Subcutaneous abdominal adipose tissue (tissue), 5 donors: Measurements from ENCODE around the gene DIS3L.
"Not testable (repeated sequence)": the region's sequence is repeated elsewhere in the genome, so short reads cannot be mapped to it uniquely, and the experiment has no call there.

ENCODE experiments used
- H3K27ac ChIP-seq: one replicate; pipeline ENCODE4 v1.7.0; 2013; ENCODE audit warnings: low read depth, mild to moderate bottlenecking, inconsistent platforms, low read length, moderate library complexity
- H3K27me3 ChIP-seq, 5 donors: one replicate each; pipeline ENCODE4 v1.7.0; 2013; ENCODE audit warnings: low read length in 5 of 5, inconsistent platforms in 1 of 5; ENCODE audit not compliant: control insufficient read depth in 5 of 5, insufficient read depth in 4 of 5
- H3K36me3 ChIP-seq, 5 donors: one replicate each; pipeline ENCODE4 v1.7.0; 2013; ENCODE audit warnings: low read length in 5 of 5; ENCODE audit not compliant: control insufficient read depth in 5 of 5, insufficient read depth in 5 of 5
- H3K4me1 ChIP-seq, 5 donors: one replicate each; pipeline ENCODE4 v1.7.0; 2013; ENCODE audit warnings: low read length in 5 of 5, mild to moderate bottlenecking in 3 of 5, moderate library complexity in 1 of 5; ENCODE audit not compliant: control insufficient read depth in 5 of 5, insufficient read depth in 5 of 5
- H3K4me3 ChIP-seq, 5 donors: one replicate each; pipeline ENCODE4 v1.7.0; 2013; ENCODE audit warnings: low read length in 5 of 5, low read depth in 1 of 5
- H3K9ac ChIP-seq, 5 donors: one replicate each; pipeline ENCODE4 v1.7.0; 2013; ENCODE audit warnings: low read length in 5 of 5, mild to moderate bottlenecking in 4 of 5, moderate library complexity in 3 of 5
- H3K9me3 ChIP-seq, 5 donors: one replicate each; pipeline ENCODE4 v1.7.0; 2013; ENCODE audit warnings: low read length in 5 of 5; ENCODE audit not compliant: control insufficient read depth in 5 of 5
- donor health status: healthy.
- donor health status: healthy.
- donor health status: healthy.
- donor health status: healthy.
- donor health status: healthy.

The DIS3L gene

GRCh38 chr15:66254089-66254950 is 39.0 kb upstream of the DIS3L start:
- Histone ChIP-seq H3K27me3 (peaks cover 29 to 57% (median 50%) of the 10 kb centered on the region in 5 donors), H3K9ac (no peak overlapping the region)

GRCh38 chr15:66254951-66255676 is 38.3 kb upstream of the DIS3L start:
- H3K4me3 ChIP-seq: no peak overlapping the region
- H3K9ac ChIP-seq: no peak overlapping the region
- H3K27me3 ChIP-seq: peaks cover 29 to 60% (median 48%) of the 10 kb centered on the region in 5 donors
- no peaks in the 10 kb centered on the region for H3K9me3 ChIP-seq
- H3K36me3 ChIP-seq: no peaks in the 10 kb centered on the region
- peaks cover 2 to 31% (median 26%) of the 10 kb centered on the region in 5 donors for H3K4me1 ChIP-seq
- no peak overlapping the region for H3K27ac ChIP-seq

More at GRCh38 chr15:66254089-66254950, 39.0 kb upstream of the DIS3L start:
- no peaks in the 10 kb centered on the region for H3K9me3 ChIP-seq
- peak overlapping the region; percentile 59 to 89 (median 73) for H3K4me3 ChIP-seq
- peaks cover 2 to 31% (median 26%) of the 10 kb centered on the region in 5 donors for H3K4me1 ChIP-seq
- no peak overlapping the region for H3K27ac ChIP-seq
- no peaks in the 10 kb centered on the region for H3K36me3 ChIP-seq

DNA sequence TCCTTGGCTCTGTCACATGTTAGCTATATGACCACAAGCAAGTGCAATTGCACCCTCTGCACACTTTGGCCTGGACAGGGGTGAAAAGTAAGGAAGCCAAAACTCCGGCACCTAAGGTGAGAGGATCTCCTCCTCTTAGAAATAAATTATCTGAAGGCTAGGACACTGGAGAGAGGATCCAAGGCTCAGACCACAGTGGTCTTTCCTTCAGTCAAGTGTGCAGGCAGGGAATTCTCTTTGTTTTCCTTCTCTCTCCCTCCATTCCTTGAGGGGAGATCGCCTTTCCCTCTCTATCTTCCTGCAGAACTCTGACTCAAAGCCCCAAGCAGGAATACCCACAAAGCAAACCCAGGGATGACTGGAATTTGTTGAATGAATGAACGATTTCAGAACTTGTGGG is 36.7 kb upstream of the DIS3L start:
- Histone ChIP-seq H3K4me1 (peaks cover 2 to 28% (median 24%) of the 10 kb centered on the region in 5 donors), H3K27me3 (peaks cover 26 to 49% (median 43%) of the 10 kb centered on the region in 5 donors), H3K9ac (no peak overlapping the region), H3K9me3 (no peaks in the 10 kb centered on the region), H3K36me3 (no peaks in the 10 kb centered on the region), H3K4me3 (no peak overlapping the region), H3K27ac (no peak overlapping the region)

DNA sequence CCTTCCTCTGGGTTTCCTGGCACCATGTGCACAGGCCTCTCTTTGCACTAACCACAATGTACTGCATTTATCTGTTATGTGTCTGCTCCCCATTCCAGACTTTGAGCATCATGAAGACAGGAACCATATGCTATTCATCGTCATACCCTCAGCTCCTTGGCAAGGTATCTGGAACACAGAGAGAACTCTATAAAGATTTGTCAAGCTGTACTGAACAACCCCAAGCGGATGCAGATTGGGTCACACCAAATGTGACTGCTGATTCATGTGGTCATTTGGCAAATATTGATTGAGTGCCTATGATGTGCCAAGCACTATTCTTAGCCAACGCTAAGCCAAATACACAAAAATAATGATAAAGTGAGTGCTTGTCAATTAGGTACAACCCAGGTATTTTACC is 32.3 kb upstream of the DIS3L start:
- no peaks in the 10 kb centered on the region for H3K9me3 ChIP-seq
- no peaks in the 10 kb centered on the region for H3K4me1 ChIP-seq
- H3K27ac ChIP-seq: no peak overlapping the region
- H3K27me3 ChIP-seq: peaks cover 7 to 15% (median 13%) of the 10 kb centered on the region in 5 donors
- H3K36me3 ChIP-seq: no peaks in the 10 kb centered on the region
- H3K4me3 ChIP-seq: no peak overlapping the region
- no peak overlapping the region for H3K9ac ChIP-seq

GRCh38 chr15:66262837-66263236 is 30.5 kb upstream of the DIS3L start:
- not testable (repeated sequence) for H3K27me3 ChIP-seq, H3K9ac ChIP-seq, H3K9me3 ChIP-seq, H3K36me3 ChIP-seq, H3K4me3 ChIP-seq, H3K4me1 ChIP-seq, H3K27ac ChIP-seq

- H3K27ac ChIP-seq: no peak overlapping the region
- no peak overlapping the region for H3K4me3 ChIP-seq
- H3K4me1 ChIP-seq: no peaks in the 10 kb centered on the region
- no peak overlapping the region for H3K9ac ChIP-seq
- H3K27me3 ChIP-seq: peaks cover 0 to 10% (median 4%) of the 10 kb centered on the region in 5 donors
- no peaks in the 10 kb centered on the region for H3K36me3 ChIP-seq
- H3K9me3 ChIP-seq: no peaks in the 10 kb centered on the region
Measured at GRCh38 chr15:66264859-66265513, 28.4 kb upstream of the DIS3L start.

GRCh38 chr15:66269326-66270090 is 23.9 kb upstream of the DIS3L start:
- Histone ChIP-seq H3K9me3 (no peaks in the 10 kb centered on the region), H3K4me3 (no peak overlapping the region), H3K4me1 (no peaks in the 10 kb centered on the region), H3K27ac (no peak overlapping the region), H3K36me3 (no peaks in the 10 kb centered on the region), H3K27me3 (peaks cover 0 to 6% (median 0%) of the 10 kb centered on the region in 5 donors), H3K9ac (no peak overlapping the region)

DNA sequence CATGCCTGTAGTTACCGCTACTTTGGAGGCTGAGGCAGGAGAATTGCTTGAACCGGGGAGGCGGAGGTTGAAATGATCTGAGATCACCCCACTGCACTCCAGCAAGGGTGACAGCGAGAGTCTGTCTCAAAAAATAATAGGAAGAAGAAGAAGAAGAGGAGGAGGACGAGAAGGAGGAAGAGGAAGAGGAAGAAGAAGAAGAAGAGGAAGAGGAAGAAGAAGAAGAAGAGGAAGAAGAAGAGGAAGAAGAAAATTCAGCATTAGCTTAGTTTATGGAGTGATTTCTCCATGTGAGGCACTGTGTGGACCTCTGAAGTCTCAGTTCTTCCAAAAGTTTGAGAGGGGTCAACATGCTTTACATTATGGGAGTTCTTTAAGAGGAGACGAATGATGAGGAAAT is 22.4 kb upstream of the DIS3L start:
- Histone ChIP-seq H3K36me3 (no peaks in the 10 kb centered on the region), H3K9me3 (peaks cover 0 to 4% (median 0%) of the 10 kb centered on the region in 5 donors), H3K27ac (no peak overlapping the region), H3K9ac (no peak overlapping the region), H3K4me3 (no peak overlapping the region), H3K27me3 (peaks cover 0 to 6% (median 0%) of the 10 kb centered on the region in 5 donors), H3K4me1 (no peaks in the 10 kb centered on the region)

GRCh38 chr15:66275352-66275751 is 18.0 kb upstream of the DIS3L start:
- H3K4me1 ChIP-seq: no peaks in the 10 kb centered on the region
- H3K27me3 ChIP-seq: peaks cover 0 to 4% (median 0%) of the 10 kb centered on the region in 5 donors
- H3K27ac ChIP-seq: no peak overlapping the region
- H3K4me3 ChIP-seq: no peak overlapping the region
- H3K9me3 ChIP-seq: peaks cover 0 to 4% (median 0%) of the 10 kb centered on the region in 5 donors
- H3K9ac ChIP-seq: no peak overlapping the region
- no peaks in the 10 kb centered on the region for H3K36me3 ChIP-seq
